Transverse colon (tissue), 4 donors: ENCODE results near the gene CHD2. TPM values are rescaled to one million over a fixed set of nuclear protein-coding genes. Genes with fewer than 3 reads are reported as not detected.
A peak's percentile ranks its signal among the peaks of the same experiment; 100 is the strongest.

ENCODE experiments used
- DNase-seq: peaks from one replicate; pipeline ENCODE4 v3.0.0-alpha.2; 2019
- H3K27ac ChIP-seq, 4 donors: fragments of 200-600 bp; sonication (generic); 2 replicates each; pipeline ENCODE4 v1.5.1; 2016 to 2018; ENCODE audit warnings: inconsistent platforms in 4 of 4
- H3K27me3 ChIP-seq: fragments of 200-600 bp; sonication (generic); 2 replicates; pipeline ENCODE4 v1.5.1; 2017; ENCODE audit warnings: inconsistent platforms
- H3K36me3 ChIP-seq, 4 donors: fragments of 200-600 bp; sonication (generic); 2 replicates each; pipeline ENCODE4 v1.5.1; 2017 to 2019; ENCODE audit warnings: inconsistent platforms in 4 of 4
- H3K4me1 ChIP-seq, 4 donors: fragments of 200-600 bp; sonication (generic); 2 replicates each; pipeline ENCODE4 v1.5.1; 2017 to 2020; ENCODE audit warnings: inconsistent platforms in 4 of 4
- H3K4me3 ChIP-seq, 4 donors: fragments of 200-600 bp; sonication (generic); 1 replicate in 1 of 4; 2 replicates in 3 of 4; pipeline versions ENCODE4 v1.5.1 to v1.6.1; 2017 to 2019; ENCODE audit warnings: inconsistent platforms in 4 of 4
- H3K9me3 ChIP-seq, 2 donors: fragments of 200-600 bp; sonication (generic); 2 replicates each; pipeline ENCODE4 v1.5.1; 2017 to 2019; ENCODE audit warnings: inconsistent platforms in 2 of 2
- CTCF ChIP-seq, 5 experiments: fragments of 200-600 bp in 3 of 5; fragments of 450-650 bp in 2 of 5; sonication (generic) in 3 of 5; IDR thresholded peaks; 1 replicate in 2 of 5; 2 replicates in 3 of 5; pipeline ENCODE4 v1.5.1; 2016 to 2017; ENCODE audit warnings: antibody characterized with exemption in 5 of 5, inconsistent platforms in 3 of 5, mild to moderate bottlenecking in 2 of 5, moderate library complexity in 1 of 5
- EP300 ChIP-seq: sonication (generic); formaldehyde crosslinking; IDR thresholded peaks from one replicate; pipeline ENCODE4 v1.6.1; 2017; ENCODE audit warnings: antibody characterized with exemption, low read depth
- POLR2A ChIP-seq: fragments of 450-650 bp; IDR thresholded peaks from one replicate; pipeline ENCODE4 v1.6.1; 2016; ENCODE audit warnings: antibody characterized with exemption, mild to moderate bottlenecking, moderate library complexity
- POLR2AphosphoS5 ChIP-seq, 3 donors: sonication (generic); formaldehyde crosslinking; IDR thresholded peaks; one replicate each; pipeline ENCODE4 v1.6.1; 2016; ENCODE audit warnings: antibody characterized with exemption in 3 of 3
- WGBS, 2 donors: methylation state at CpG; one replicate each; pipeline ENCODE4 v1.1.5; 2018; ENCODE audit warnings: low coverage in 1 of 2; 5-methylcytosine and 5-hydroxymethylcytosine counted together
- in situ Hi-C, 4 donors: fragments of 200-750 bp; cut with MboI; loops; one replicate each; pipeline versions ENCODE4 v1.15.0 to v1.15.1; 2017; ENCODE audit warnings: low sequenced_read_pairs in 3 of 4, low pct_ligation_motif_present in 1 of 4, low pct_unique_long_range_greater_than_20kb in 1 of 4
- intact Hi-C: fragments of 100-400 bp; cut with DNase I; formaldehyde crosslinking; loops from one replicate; pipeline ENCODE4 v1.15.1; 2023; ENCODE audit warnings: low total_unique reads
- total RNA-seq, 4 donors: library from RNA; depleted of rRNA; stranded (reverse); fragments of >200 nt; gene quantifications; one replicate each; pipeline ENCODE4 v1.1.0, GENCODE V29; 2016

Gene CHD2
- total RNA-seq, 4 donors from 2014 or later: 90.5 to 190 (median 138) TPM

DNA sequence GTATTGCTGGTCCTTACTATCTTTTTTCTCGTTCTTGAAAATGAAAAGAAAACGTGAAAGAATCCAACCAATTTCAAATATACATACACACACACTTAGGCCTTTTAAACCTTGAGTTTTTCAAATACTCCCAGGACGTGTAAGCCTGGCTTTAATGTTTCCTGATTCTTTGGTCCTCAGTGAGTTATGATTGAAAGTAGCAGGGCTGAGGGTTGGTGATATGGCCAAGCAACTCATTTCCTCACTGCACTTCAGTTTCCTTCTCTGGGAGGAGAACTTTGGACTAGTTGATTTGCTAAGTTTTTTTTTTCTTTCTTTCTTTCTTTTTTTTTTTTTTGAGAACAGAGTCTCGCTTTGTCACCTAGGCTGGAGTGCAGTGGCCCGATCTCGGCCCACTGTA lies 34.6 kb downstream of the CHD2 start:
- H3K27ac ChIP-seq: peak overlapping the region; percentile 45 to 58 (median 52)
- WGBS, 2 donors: 47 to 54% methylated on average over 6 of the region's 6 CpGs
- in situ Hi-C loops (loop anchor here in 1 of 4 donors (25.0 kb wide), 1 partner anchor 147 kb away; no protein-coding TSS in a partner anchor), intact Hi-C loops (no loop called here)
- H3K4me1 ChIP-seq: peaks cover 5 to 66% (median 53%) of the 10 kb centered on the region in 4 donors
- no peaks in the 10 kb centered on the region for H3K9me3 ChIP-seq
- no peak overlapping the region for H3K4me3 ChIP-seq
- no peaks in the 10 kb centered on the region for H3K27me3 ChIP-seq
- TF ChIP-seq EP300 (no peak), POLR2AphosphoS5 (IDR thresholded peaks at IDR 0.05) (peak in 1 of 3 donors; percentile 49)
- DNase-seq: no peak
- H3K36me3 ChIP-seq: peaks cover 0 to 76% (median 23%) of the 10 kb centered on the region in 4 donors

DNA sequence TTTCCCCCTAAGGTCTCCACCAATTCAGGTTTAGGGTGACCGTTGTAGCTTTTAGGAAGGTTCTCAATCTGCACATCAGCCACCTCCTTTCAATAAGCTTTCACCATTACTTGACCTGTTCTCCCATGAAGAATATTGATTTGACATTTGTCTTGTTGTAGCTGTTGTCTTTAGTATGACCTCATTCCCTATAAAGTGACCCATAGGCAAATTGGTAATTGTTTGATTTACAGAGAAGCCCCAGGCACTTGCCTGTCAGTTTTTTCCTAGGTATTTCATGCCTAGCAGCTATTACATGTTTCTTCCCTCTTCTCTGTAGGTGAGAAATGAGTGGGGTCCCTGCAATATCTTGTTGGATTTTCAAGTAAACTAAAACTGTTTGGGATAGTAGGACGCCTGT lies 36.0 kb downstream of the CHD2 start:
- H3K27ac ChIP-seq: peak overlapping the region in 2 of 4 donors; percentile 59
- H3K27me3 ChIP-seq: no peaks in the 10 kb centered on the region
- in situ Hi-C loops (loop anchor here in 1 of 4 donors (25.0 kb wide), 1 partner anchor 149 kb away; no protein-coding TSS in a partner anchor), intact Hi-C loops (no loop called here)
- 94 to 97% methylated on average over 2 of the region's 2 CpGs for WGBS, 2 donors
- H3K9me3 ChIP-seq: no peaks in the 10 kb centered on the region
- H3K36me3 ChIP-seq: peaks cover 0 to 73% (median 24%) of the 10 kb centered on the region in 4 donors
- TF ChIP-seq CTCF (IDR thresholded peaks at IDR 0.05): no peak
- TF ChIP-seq POLR2AphosphoS5 (IDR thresholded peaks at IDR 0.05): no peak
- no peak for TF ChIP-seq POLR2A
- TF ChIP-seq EP300: no peak
- peaks cover 5 to 58% (median 44%) of the 10 kb centered on the region in 4 donors for H3K4me1 ChIP-seq
- no peak overlapping the region for H3K4me3 ChIP-seq
- no peak for DNase-seq

DNA sequence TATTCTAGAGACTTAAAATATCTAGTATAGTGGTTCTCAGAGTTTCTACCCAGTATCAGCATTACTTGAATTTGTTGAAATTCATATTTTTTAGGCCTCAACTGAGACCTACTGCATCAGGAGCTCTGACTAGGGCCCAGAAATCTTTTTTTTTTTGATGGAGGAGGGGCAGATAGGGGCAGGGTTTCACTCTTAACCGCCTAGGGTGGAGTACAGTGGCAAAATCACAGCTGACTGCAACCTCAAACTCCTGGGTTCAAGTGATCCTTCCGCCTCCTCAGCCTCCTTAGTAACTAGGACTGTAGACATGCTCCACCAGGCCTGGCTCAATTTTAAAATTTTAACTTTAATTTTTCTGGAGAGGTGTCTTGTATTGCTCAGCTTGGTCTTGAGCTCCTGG lies 36.6 kb downstream of the CHD2 start:
- intact Hi-C loops: no loop called here
- peak overlapping the region in 3 of 4 donors; percentile 55 to 59 (median 59) for H3K27ac ChIP-seq
- peaks cover 5 to 58% (median 44%) of the 10 kb centered on the region in 4 donors for H3K4me1 ChIP-seq
- H3K27me3 ChIP-seq: no peaks in the 10 kb centered on the region
- H3K9me3 ChIP-seq: no peaks in the 10 kb centered on the region
- in situ Hi-C loops: loop anchor here in 1 of 4 donors (25.0 kb wide), 1 partner anchor 149 kb away; no protein-coding TSS in a partner anchor
- no peak overlapping the region for H3K4me3 ChIP-seq
- WGBS, 2 donors: 75 to 80% methylated on average over 1 to 2 of the region's 2 CpGs
- H3K36me3 ChIP-seq: peaks cover 0 to 78% (median 27%) of the 10 kb centered on the region in 4 donors
- TF ChIP-seq POLR2AphosphoS5 (IDR thresholded peaks at IDR 0.05): no peak
- TF ChIP-seq EP300: no peak
- no peak for TF ChIP-seq POLR2A
- TF ChIP-seq CTCF (IDR thresholded peaks at IDR 0.05): no peak
- DNase-seq: no peak

DNA sequence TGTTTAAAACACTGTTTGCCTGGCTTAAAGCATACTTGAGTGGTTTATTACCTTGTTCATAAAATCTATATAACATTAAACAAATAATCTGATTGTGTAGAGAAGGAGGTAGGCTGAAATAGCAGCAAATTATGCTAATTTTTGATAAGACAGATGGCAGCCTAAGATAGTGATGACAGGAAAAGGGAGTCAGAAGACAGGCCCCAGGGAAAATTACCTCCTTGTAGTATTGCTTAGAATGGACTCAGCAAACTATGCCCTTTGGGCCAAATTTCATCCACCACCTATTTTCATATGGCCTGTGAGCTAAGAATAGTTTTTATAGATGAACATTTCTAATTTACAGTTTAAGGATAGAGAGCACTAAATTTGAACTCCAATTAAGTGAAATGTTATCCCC lies 37.8 kb downstream of the CHD2 start:
- peaks cover 5 to 56% (median 44%) of the 10 kb centered on the region in 4 donors for H3K4me1 ChIP-seq
- no peak for DNase-seq
- H3K36me3 ChIP-seq: peaks cover 0 to 86% (median 30%) of the 10 kb centered on the region in 4 donors
- TF ChIP-seq POLR2A (no peak), CTCF (IDR thresholded peaks at IDR 0.05) (no peak), EP300 (no peak), POLR2AphosphoS5 (IDR thresholded peaks at IDR 0.05) (peak in 1 of 3 donors; percentile 7)
- H3K27ac ChIP-seq: peak overlapping the region; percentile 28 to 59 (median 57)
- H3K27me3 ChIP-seq: no peaks in the 10 kb centered on the region
- no peak overlapping the region for H3K4me3 ChIP-seq
- H3K9me3 ChIP-seq: no peaks in the 10 kb centered on the region
- in situ Hi-C loops (loop anchor here in 1 of 4 donors (25.0 kb wide), 1 partner anchor 151 kb away; no protein-coding TSS in a partner anchor), intact Hi-C loops (no loop called here)
